Neural crest cell (in vitro differentiated cells): Measurements from ENCODE around the gene KLK5. TPM values are rescaled to one million over a fixed set of nuclear protein-coding genes. Genes with fewer than 3 reads are reported as not detected.

ENCODE experiments used
- DNase-seq: peaks from one replicate; pipeline ENCODE4 v3.0.0; 2021; ENCODE audit warnings: low read depth, mixed read lengths, low spot score
- H3K27ac Mint-ChIP-seq: one replicate; pipeline ENCODE4 v1.8.0; 2021; ENCODE audit warnings: mild to moderate bottlenecking, mixed read lengths; ENCODE audit not compliant: unreplicated experiment
- H3K27me3 Mint-ChIP-seq: 2 replicates; pipeline ENCODE4 v1.8.0; 2021; ENCODE audit warnings: low read depth, mild to moderate bottlenecking, mixed read lengths
- H3K36me3 Mint-ChIP-seq: 2 replicates; pipeline ENCODE4 v1.8.0; 2021; ENCODE audit warnings: low read depth, mild to moderate bottlenecking, mixed read lengths
- H3K4me1 Mint-ChIP-seq: 2 replicates; pipeline ENCODE4 v1.8.0; 2021; ENCODE audit warnings: mixed read lengths
- H3K4me3 Mint-ChIP-seq: one replicate; pipeline ENCODE4 v1.8.0; 2021; ENCODE audit warnings: mild to moderate bottlenecking, mixed read lengths
- H3K9me3 Mint-ChIP-seq: 2 replicates; pipeline ENCODE4 v1.8.0; 2021; ENCODE audit warnings: mixed read lengths
- long read RNA-seq: library from polyadenylated mRNA; unstranded; transcript quantifications from one replicate; pipeline ENCODE4 v2.0.0, GENCODE V29; 2020
- total RNA-seq: library from RNA; stranded (reverse); gene quantifications from 2 replicates; pipeline ENCODE4 v1.2.1, GENCODE V29; 2021
- TF ChIP-seq, protein P1 (sequence below): fragments of 200-600 bp; sonication (generic); conservative IDR thresholded peaks from 2 replicates; pipeline ENCODE4 v1.5.0; 2021; ENCODE audit warnings: antibody characterized with exemption, mild to moderate bottlenecking

Gene KLK5, protein sequence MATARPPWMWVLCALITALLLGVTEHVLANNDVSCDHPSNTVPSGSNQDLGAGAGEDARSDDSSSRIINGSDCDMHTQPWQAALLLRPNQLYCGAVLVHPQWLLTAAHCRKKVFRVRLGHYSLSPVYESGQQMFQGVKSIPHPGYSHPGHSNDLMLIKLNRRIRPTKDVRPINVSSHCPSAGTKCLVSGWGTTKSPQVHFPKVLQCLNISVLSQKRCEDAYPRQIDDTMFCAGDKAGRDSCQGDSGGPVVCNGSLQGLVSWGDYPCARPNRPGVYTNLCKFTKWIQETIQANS
- not detected in 2 replicates for total RNA-seq
- long read RNA-seq, result 0 reads

DNA sequence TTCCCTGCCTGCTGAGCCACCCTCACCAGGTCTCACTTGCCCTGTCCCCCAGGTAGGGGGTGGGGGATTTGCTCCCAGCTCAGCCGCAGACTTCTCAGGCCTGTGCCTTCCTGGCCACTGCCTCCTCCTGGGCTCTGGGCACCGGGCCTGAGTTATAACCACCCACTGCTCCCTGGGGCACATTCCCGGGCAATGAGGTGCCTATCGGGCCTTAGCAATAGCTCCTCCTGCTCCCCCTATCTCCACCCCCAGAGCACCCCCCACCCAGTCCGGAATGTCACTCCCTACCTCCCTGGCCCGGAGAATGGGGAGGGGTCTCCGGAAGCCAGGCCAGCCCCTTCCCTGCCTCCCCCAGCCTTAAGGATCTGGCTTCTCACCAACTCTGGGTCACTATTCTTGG, at the start of gene KLK5:
TSS of gene KLK5 (minus strand) at position 129 of the 400 bp plus-strand sequence. CDS start 381 bp downstream, outside the sequence.
- Mint-ChIP-seq H3K4me3 (no peak within 1 kb of the TSS), H3K36me3 (no peaks in the 10 kb centered on the region), H3K27ac (peak within 1 kb of the TSS; percentile 51), H3K4me1 (no peaks in the 10 kb centered on the region), H3K27me3 (peaks cover 26% of the 10 kb centered on the region), H3K9me3 (no peaks in the 10 kb centered on the region)
- DNase-seq, result no peak
- TF ChIP-seq, protein P1, sequence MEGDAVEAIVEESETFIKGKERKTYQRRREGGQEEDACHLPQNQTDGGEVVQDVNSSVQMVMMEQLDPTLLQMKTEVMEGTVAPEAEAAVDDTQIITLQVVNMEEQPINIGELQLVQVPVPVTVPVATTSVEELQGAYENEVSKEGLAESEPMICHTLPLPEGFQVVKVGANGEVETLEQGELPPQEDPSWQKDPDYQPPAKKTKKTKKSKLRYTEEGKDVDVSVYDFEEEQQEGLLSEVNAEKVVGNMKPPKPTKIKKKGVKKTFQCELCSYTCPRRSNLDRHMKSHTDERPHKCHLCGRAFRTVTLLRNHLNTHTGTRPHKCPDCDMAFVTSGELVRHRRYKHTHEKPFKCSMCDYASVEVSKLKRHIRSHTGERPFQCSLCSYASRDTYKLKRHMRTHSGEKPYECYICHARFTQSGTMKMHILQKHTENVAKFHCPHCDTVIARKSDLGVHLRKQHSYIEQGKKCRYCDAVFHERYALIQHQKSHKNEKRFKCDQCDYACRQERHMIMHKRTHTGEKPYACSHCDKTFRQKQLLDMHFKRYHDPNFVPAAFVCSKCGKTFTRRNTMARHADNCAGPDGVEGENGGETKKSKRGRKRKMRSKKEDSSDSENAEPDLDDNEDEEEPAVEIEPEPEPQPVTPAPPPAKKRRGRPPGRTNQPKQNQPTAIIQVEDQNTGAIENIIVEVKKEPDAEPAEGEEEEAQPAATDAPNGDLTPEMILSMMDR, result no peak

DNA sequence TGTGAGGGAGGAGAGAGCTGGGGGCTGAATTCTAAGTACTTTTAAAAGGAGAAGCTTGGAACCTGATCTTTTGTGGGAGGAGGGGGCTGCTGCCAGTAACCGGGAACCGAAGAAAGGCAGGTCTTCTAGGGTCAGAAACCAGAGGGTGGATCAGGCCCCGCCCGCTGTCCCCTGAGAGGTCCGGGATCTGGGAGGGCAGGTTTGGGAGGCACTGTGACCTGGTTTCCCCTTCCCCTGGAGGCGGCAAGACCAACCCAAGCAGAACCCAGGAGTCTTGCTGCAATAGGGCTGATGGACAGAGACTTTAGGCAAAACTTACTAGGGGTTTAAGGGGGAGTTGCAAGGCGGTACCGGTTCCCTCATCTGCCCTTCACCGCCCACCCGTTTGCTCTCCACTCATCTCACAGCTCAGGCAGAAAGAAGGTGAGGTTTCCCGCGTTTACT, 49.3 kb upstream of the KLK5 start:
- Mint-ChIP-seq H3K4me3 (no peak overlapping the region), H3K27me3 (peaks cover 76% of the 10 kb centered on the region), H3K27ac (no peak overlapping the region), H3K9me3 (no peaks in the 10 kb centered on the region), H3K36me3 (no peaks in the 10 kb centered on the region), H3K4me1 (no peaks in the 10 kb centered on the region)
- TF ChIP-seq, protein P1, result no peak
- no peak for DNase-seq

DNA sequence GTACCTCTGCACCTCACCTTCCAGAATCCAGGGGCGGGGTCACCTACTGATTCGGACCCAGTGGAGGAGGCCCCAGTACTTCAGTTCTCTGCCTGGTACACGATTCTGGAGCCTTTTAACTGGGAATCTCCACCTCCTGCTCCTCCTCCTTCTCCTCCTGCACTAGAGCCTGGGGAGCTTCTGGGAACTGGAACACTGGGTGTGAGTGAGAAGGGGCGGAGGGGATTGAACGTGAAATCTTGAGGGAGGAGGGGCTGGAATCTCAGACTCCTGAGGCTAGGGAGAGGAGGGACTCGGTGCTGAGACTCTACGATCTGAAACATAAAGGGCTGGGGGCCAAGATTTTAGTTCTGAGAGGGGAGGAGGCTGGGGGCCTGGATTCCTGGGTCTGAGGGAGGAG, 48.7 kb upstream of the KLK5 start, which contains the start of gene KLK8:
TSS of gene KLK8 (minus strand) at position 90 of the 400 bp plus-strand sequence. CDS start 437 bp downstream, outside the sequence.
- TF ChIP-seq, protein P1, result no peak
- DNase-seq, result no peak
- Mint-ChIP-seq H3K36me3 (no peaks in the 10 kb centered on the region), H3K4me1 (no peaks in the 10 kb centered on the region), H3K9me3 (no peaks in the 10 kb centered on the region), H3K27ac (peak within 1 kb of the TSS; percentile 27), H3K27me3 (peaks cover 76% of the 10 kb centered on the region), H3K4me3 (no peak within 1 kb of the TSS)

DNA sequence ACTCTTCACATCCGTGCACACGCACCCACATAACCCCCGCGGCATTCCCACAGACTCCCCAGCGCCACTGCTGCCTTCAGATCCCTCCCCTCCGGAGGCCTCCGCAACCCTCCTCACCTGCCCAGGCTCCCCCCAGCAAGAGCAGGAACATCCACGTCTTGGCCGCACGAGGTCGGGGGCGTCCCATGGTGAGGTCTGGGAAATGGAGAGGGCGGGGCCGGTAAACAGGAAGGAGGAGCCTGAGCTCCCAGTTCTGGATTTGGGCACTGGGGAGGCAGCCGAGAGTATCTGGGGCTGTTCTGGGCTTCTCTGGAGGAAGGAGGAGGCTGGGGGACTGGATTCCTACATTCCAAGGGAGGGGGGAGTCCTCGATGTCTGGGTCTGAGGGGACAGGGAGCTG, 48.1 kb upstream of the KLK5 start:
- H3K9me3 Mint-ChIP-seq, result no peaks in the 10 kb centered on the region
- no peak for DNase-seq
- H3K36me3 Mint-ChIP-seq, result no peaks in the 10 kb centered on the region
- TF ChIP-seq, protein P1, result no peak
- peaks cover 76% of the 10 kb centered on the region for H3K27me3 Mint-ChIP-seq
- H3K4me1 Mint-ChIP-seq, result no peaks in the 10 kb centered on the region
- H3K27ac Mint-ChIP-seq, result peak overlapping the region; percentile 27
- H3K4me3 Mint-ChIP-seq, result no peak overlapping the region

DNA sequence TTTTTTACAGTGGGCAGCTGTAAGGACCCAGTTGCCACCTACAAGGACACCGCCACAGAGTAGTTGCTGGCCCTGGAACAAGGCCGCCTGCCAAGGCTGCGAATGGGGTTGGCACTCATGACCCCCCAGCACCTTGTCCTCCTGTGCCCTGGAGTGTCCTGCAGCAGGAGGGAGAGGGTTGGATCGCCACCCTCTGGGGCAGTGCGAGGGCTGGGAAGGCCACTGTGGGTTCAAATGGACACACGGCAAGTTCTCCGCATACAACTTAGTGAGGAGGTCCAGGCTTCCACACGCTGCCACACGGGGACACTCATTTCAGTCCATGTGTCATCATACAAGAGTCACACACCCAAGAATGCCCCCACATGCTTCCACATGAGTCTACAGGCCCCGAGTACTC, 47.6 kb upstream of the KLK5 start:
- TF ChIP-seq, protein P1, result no peak
- Mint-ChIP-seq H3K4me1 (no peaks in the 10 kb centered on the region), H3K27me3 (peaks cover 74% of the 10 kb centered on the region), H3K27ac (no peak overlapping the region), H3K9me3 (no peaks in the 10 kb centered on the region), H3K36me3 (no peaks in the 10 kb centered on the region), H3K4me3 (no peak overlapping the region)
- DNase-seq, result no peak
